HCT116 (cell line): ENCODE data around the gene FAM168A. TPM values are rescaled to one million over a fixed set of nuclear protein-coding genes. Genes with fewer than 3 reads are reported as not detected.

Source experiments
- ATAC-seq: fragments of 200-7000 bp; cut with Tn5 transposase; 2 replicates; pipeline ENCODE4 v1.9.1; 2020; ENCODE audit warnings: mild to moderate bottlenecking, moderate library complexity
- BruUV-seq: library from RNA; stranded (reverse); fragments of 400-500 nt; replicated peaks from 2 replicates; lab custom pipeline; 2021; lab: Mats Ljungman, UMichigan
- CTCF ChIA-PET: fragments of 300-600 bp; sonication (Branson Sonifier 250); formaldehyde crosslinking; loops from one replicate; lab custom pipeline; 2021; ENCODE audit warnings: antibody characterized with exemption; lab: Charles Lee
- POLR2A ChIA-PET: fragments of 300-600, 350-600 bp; sonication (Branson Sonifier 250); formaldehyde crosslinking; loops from one replicate; lab custom pipeline; 2021; ENCODE audit warnings: antibody characterized with exemption; lab: Charles Lee
- RAD21 ChIA-PET, 2 experiments: fragments of 300-600 bp; sonication (Branson Sonifier 250); formaldehyde crosslinking; loops; one replicate each; lab custom pipeline; 2023; ENCODE audit warnings: low total read pairs in 2 of 2; ENCODE audit not compliant: uncharacterized antibody in 2 of 2, unreplicated experiment in 2 of 2, low non-redundant PET in 1 of 2; lab: Charles Lee
- DNase-seq: peaks from one replicate; pipeline ENCODE4 v3.0.0-alpha.2; 2010; ENCODE audit warnings: low read depth, low spot score
- H2AFZ ChIP-seq: fragments of 200-600 bp; shearing (Covaris generic), sonication (generic); 2 replicates; pipeline ENCODE4 v1.6.1; 2017; ENCODE audit warnings: low read depth, mixed run types, mixed read lengths, antibody characterized with exemption, low read length; ENCODE audit not compliant: poor library complexity, severe bottlenecking
- H3K27ac ChIP-seq: 2 replicates; pipeline ENCODE4 v1.5.1; 2012; ENCODE audit warnings: low read depth, low read length
- H3K27me3 ChIP-seq: fragments of 200-600 bp; sonication (generic); 2 replicates; pipeline ENCODE4 v1.6.1; 2016; ENCODE audit warnings: mixed run types, low read length, mixed read lengths; ENCODE audit not compliant: insufficient read depth
- H3K36me3 ChIP-seq, 2 experiments: fragments of 200-500 bp in 1 of 2; fragments of 200-600 bp in 1 of 2; sonication (Bioruptor generic) in 1 of 2; sonication (generic) in 1 of 2; 2 replicates each; pipeline versions ENCODE4 v1.5.1 to v1.6.1; 2014 to 2016; ENCODE audit warnings: low read length in 2 of 2, inconsistent platforms in 1 of 2, mixed read lengths in 1 of 2, mixed run types in 1 of 2; ENCODE audit not compliant: insufficient read depth in 2 of 2, control insufficient read depth in 1 of 2
- H3K4me1 ChIP-seq, 2 experiments: fragments of 200-600 bp in 1 of 2; sonication (generic) in 1 of 2; 2 replicates each; pipeline versions ENCODE4 v1.5.1 to v1.6.1; 2012 to 2017; ENCODE audit warnings: low read length in 2 of 2, inconsistent platforms in 1 of 2, mild to moderate bottlenecking in 1 of 2, mixed read lengths in 1 of 2, mixed run types in 1 of 2, moderate library complexity in 1 of 2; ENCODE audit not compliant: insufficient read depth in 2 of 2, control insufficient read depth in 1 of 2
- H3K4me2 ChIP-seq: fragments of 200-600 bp; sonication (generic); 2 replicates; pipeline ENCODE4 v1.6.1; 2017; ENCODE audit warnings: mixed run types, low read length, mixed read lengths
- H3K4me3 ChIP-seq, 2 experiments: fragments of 200-600 bp in 1 of 2; sonication (generic) in 1 of 2; replicated peaks in 1 of 2; 2 replicates each; pipeline ENCODE4 v1.5.1; 2011 to 2016; ENCODE audit warnings: low read length in 2 of 2, control low read depth in 1 of 2, low read depth in 1 of 2, mild to moderate bottlenecking in 1 of 2, mixed read lengths in 1 of 2, mixed run types in 1 of 2
- H3K79me2 ChIP-seq: fragments of 200-600 bp; sonication (generic); 2 replicates; pipeline ENCODE4 v1.6.1; 2017; ENCODE audit warnings: mild to moderate bottlenecking, mixed run types, low read length, moderate library complexity, mixed read lengths; ENCODE audit not compliant: insufficient read depth
- H3K9ac ChIP-seq: fragments of 200-600 bp; sonication (generic); 2 replicates; pipeline ENCODE4 v1.6.1; 2016; ENCODE audit warnings: low read length, mixed read lengths
- H3K9me2 ChIP-seq: fragments of 200-600 bp; sonication (generic), shearing (Covaris generic); 2 replicates; pipeline ENCODE4 v1.6.1; 2017; ENCODE audit warnings: mixed run types, mild to moderate bottlenecking, moderate library complexity; ENCODE audit not compliant: insufficient read depth
- H3K9me3 ChIP-seq, 2 experiments: fragments of 200-500 bp in 1 of 2; fragments of 200-600 bp in 1 of 2; sonication (Bioruptor generic) in 1 of 2; sonication (generic) in 1 of 2; 2 replicates each; pipeline ENCODE4 v1.6.1; 2014 to 2017; ENCODE audit warnings: low read length in 2 of 2, mixed read lengths in 2 of 2, inconsistent platforms in 1 of 2, low read depth in 1 of 2, mild to moderate bottlenecking in 1 of 2, mixed run types in 1 of 2, moderate library complexity in 1 of 2; ENCODE audit not compliant: control insufficient read depth in 1 of 2, insufficient read depth in 1 of 2
- H4K20me1 ChIP-seq: fragments of 200-600 bp; sonication (generic), shearing (Covaris generic); 2 replicates; pipeline ENCODE4 v1.6.1; 2017; ENCODE audit warnings: mixed run types, mild to moderate bottlenecking, moderate library complexity; ENCODE audit not compliant: insufficient read depth
- CBX3 ChIP-seq: IDR thresholded peaks from 2 replicates; pipeline ENCODE4 v1.6.1; 2012; ENCODE audit warnings: low read depth
- CEBPB ChIP-seq: IDR thresholded peaks from 2 replicates; pipeline ENCODE4 v1.6.1; 2012; ENCODE audit warnings: low read depth
- EGR1 ChIP-seq: IDR thresholded peaks from 2 replicates; pipeline ENCODE4 v1.6.1; 2012; ENCODE audit warnings: low read depth
- ELF1 ChIP-seq: IDR thresholded peaks from 2 replicates; pipeline ENCODE4 v1.6.1; 2012; ENCODE audit warnings: low read depth, borderline replicate concordance
- EZH2 ChIP-seq: fragments of 200-600 bp; sonication (generic); IDR thresholded peaks from 2 replicates; pipeline ENCODE4 v1.6.1; 2017; ENCODE audit warnings: antibody characterized with exemption, mixed run types
- EZH2phosphoT487 ChIP-seq: fragments of 200-600 bp; IDR thresholded peaks from 2 replicates; pipeline ENCODE4 v1.6.1; 2018; ENCODE audit warnings: antibody characterized with exemption, borderline replicate concordance
- FOSL1 ChIP-seq: IDR thresholded peaks from 2 replicates; pipeline ENCODE4 v1.6.1; 2012; ENCODE audit warnings: low read depth
- JUND ChIP-seq: IDR thresholded peaks from 2 replicates; pipeline ENCODE4 v1.6.1; 2012
- POLR2A ChIP-seq: IDR thresholded peaks from 2 replicates; pipeline ENCODE4 v1.7.0; 2011; ENCODE audit warnings: borderline replicate concordance; ENCODE audit not compliant: insufficient read depth, insufficient read length; ENCODE audit errors: extremely low read depth
- POLR2AphosphoS5 ChIP-seq: IDR thresholded peaks from 2 replicates; pipeline ENCODE4 v1.6.1; 2011; ENCODE audit warnings: mild to moderate bottlenecking, low read depth, low read length, moderate library complexity
- RAD21 ChIP-seq: IDR thresholded peaks from 2 replicates; pipeline ENCODE4 v1.6.1; 2012; ENCODE audit warnings: low read depth, mild to moderate bottlenecking
- SIN3A ChIP-seq: IDR thresholded peaks from 2 replicates; pipeline ENCODE4 v1.6.1; 2012; ENCODE audit warnings: low read depth
- SRF ChIP-seq: IDR thresholded peaks from 2 replicates; pipeline ENCODE4 v1.6.1; 2012; ENCODE audit warnings: low read depth
- YY1 ChIP-seq: IDR thresholded peaks from 2 replicates; pipeline ENCODE4 v1.6.1; 2011; ENCODE audit warnings: low read length, low read depth, moderate library complexity, mild to moderate bottlenecking; ENCODE audit not compliant: insufficient replicate concordance; ENCODE audit errors: extremely low read depth
- ZFX ChIP-seq: fragments of 450-650 bp; IDR thresholded peaks from 2 replicates; pipeline ENCODE4 v1.6.1; 2017
- ZNF274 ChIP-seq: fragments of 200-500 bp; sonication (Bioruptor generic); IDR thresholded peaks from 2 replicates; pipeline ENCODE4 v1.6.1; 2014; ENCODE audit warnings: mild to moderate bottlenecking, low read depth, low read length, inconsistent platforms
- intact Hi-C: fragments of 100-400 bp; cut with micrococcal nuclease; formaldehyde crosslinking; loops from 2 replicates; pipeline ENCODE4 v1.10.0; 2022
- total RNA-seq: library from RNA; stranded (reverse); gene quantifications from one replicate; pipeline ENCODE4 v1.2.1, GENCODE V29; 2021; ENCODE audit not compliant: unreplicated experiment
- TF ChIP-seq, protein P1 (sequence below): IDR thresholded peaks from 2 replicates; pipeline ENCODE4 v1.6.1; 2012
- TF ChIP-seq, protein P2 (sequence below): IDR thresholded peaks from 2 replicates; pipeline ENCODE4 v1.6.1; 2011; ENCODE audit warnings: mild to moderate bottlenecking, low read length, moderate library complexity; ENCODE audit not compliant: insufficient replicate concordance; ENCODE audit errors: extremely low read depth
- TF ChIP-seq, protein P3 (sequence below), 3 experiments: fragments of 200-600 bp in 1 of 3; sonication (generic) in 1 of 3; IDR thresholded peaks in 2 of 3; conservative IDR thresholded peaks in 1 of 3; 2 replicates each; pipeline ENCODE4 v1.5.1; 2012 to 2017; ENCODE audit warnings: low read depth in 2 of 3, low read length in 2 of 3, antibody characterized with exemption in 1 of 3, borderline replicate concordance in 1 of 3, control low read depth in 1 of 3, mild to moderate bottlenecking in 1 of 3, mixed read lengths in 1 of 3, mixed run types in 1 of 3, moderate library complexity in 1 of 3; ENCODE audit not compliant: insufficient read depth in 1 of 3
- TF ChIP-seq, protein P4 (sequence below): IDR thresholded peaks from 2 replicates; pipeline ENCODE4 v1.6.1; 2012; ENCODE audit warnings: low read depth

The FAM168A gene
- total RNA-seq, 1 experiment from 2014 or later, result 31.5 TPM

DNA sequence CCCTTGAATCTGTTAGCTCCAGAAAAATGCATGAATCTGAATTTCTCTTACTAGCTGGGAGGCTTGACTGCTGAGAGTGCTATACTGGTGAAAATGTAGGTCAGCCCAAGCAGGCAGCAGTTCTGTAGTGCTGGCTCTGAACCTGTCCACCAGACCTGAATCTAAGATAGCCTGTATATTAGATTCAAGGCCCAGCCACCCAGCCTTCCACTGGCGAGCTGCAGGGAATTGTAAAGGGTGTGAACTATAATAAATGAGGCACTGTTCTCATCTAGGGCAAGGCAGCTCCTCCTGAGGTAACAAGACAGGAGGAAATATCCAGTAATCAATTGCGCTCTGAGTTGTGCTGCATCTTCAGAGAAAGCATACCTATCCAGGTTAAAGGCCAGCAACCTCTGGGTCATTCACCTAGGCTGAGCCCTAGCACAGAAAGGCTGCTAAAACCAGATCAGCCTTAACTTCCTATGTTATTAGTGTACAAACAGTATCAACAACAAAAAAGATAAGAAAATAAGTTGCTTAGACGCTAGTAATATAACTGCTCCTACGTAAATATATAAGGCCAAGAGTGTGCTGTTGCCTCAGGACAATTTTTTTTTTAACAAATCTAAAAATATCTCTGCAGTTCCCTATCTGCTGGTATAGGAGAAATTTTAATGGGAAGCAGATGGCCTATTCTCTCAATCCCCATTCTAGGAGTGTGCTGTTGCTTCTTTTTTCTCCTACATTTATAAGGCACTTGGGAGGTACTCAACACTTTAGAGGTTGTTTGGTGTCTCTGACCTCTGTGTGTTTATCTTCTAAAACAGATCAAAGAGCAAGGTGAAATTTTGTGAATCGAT is 158.7 kb downstream of the FAM168A start:
- ChIA-PET RAD21 (no interaction called here), POLR2A (no interaction called here), CTCF (no interaction called here)
- 0 out of 2 replicates have a peak, but pooled peaks cover 3% of the 10 kb centered on the region for H4K20me1 ChIP-seq
- H3K9me2 ChIP-seq, result no peaks in the 10 kb centered on the region
- H3K4me3 ChIP-seq, result no peak overlapping the region
- no peaks in the 10 kb centered on the region for H3K27me3 ChIP-seq
- H3K79me2 ChIP-seq, result no peaks in the 10 kb centered on the region
- no peak overlapping the region for H3K4me2 ChIP-seq
- H2AFZ ChIP-seq, result no peak overlapping the region
- no peaks in the 10 kb centered on the region for H3K4me1 ChIP-seq
- TF ChIP-seq EZH2 (no peak), RAD21 (no peak), ELF1 (no peak), EZH2phosphoT487 (no peak), JUND (no peak), SRF (no peak), ZNF274 (no peak), CEBPB (no peak), POLR2AphosphoS5 (no peak), ZFX (no peak), EGR1 (no peak), FOSL1 (no peak), CBX3 (no peak), YY1 (no peak), POLR2A (no peak), SIN3A (no peak)
- TF ChIP-seq, protein P1, sequence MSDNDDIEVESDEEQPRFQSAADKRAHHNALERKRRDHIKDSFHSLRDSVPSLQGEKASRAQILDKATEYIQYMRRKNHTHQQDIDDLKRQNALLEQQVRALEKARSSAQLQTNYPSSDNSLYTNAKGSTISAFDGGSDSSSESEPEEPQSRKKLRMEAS, result no peak
- TF ChIP-seq, protein P2, sequence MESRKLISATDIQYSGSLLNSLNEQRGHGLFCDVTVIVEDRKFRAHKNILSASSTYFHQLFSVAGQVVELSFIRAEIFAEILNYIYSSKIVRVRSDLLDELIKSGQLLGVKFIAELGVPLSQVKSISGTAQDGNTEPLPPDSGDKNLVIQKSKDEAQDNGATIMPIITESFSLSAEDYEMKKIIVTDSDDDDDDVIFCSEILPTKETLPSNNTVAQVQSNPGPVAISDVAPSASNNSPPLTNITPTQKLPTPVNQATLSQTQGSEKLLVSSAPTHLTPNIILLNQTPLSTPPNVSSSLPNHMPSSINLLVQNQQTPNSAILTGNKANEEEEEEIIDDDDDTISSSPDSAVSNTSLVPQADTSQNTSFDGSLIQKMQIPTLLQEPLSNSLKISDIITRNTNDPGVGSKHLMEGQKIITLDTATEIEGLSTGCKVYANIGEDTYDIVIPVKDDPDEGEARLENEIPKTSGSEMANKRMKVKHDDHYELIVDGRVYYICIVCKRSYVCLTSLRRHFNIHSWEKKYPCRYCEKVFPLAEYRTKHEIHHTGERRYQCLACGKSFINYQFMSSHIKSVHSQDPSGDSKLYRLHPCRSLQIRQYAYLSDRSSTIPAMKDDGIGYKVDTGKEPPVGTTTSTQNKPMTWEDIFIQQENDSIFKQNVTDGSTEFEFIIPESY, result no peak
- TF ChIP-seq, protein P3, sequence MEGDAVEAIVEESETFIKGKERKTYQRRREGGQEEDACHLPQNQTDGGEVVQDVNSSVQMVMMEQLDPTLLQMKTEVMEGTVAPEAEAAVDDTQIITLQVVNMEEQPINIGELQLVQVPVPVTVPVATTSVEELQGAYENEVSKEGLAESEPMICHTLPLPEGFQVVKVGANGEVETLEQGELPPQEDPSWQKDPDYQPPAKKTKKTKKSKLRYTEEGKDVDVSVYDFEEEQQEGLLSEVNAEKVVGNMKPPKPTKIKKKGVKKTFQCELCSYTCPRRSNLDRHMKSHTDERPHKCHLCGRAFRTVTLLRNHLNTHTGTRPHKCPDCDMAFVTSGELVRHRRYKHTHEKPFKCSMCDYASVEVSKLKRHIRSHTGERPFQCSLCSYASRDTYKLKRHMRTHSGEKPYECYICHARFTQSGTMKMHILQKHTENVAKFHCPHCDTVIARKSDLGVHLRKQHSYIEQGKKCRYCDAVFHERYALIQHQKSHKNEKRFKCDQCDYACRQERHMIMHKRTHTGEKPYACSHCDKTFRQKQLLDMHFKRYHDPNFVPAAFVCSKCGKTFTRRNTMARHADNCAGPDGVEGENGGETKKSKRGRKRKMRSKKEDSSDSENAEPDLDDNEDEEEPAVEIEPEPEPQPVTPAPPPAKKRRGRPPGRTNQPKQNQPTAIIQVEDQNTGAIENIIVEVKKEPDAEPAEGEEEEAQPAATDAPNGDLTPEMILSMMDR (IDR thresholded peaks at IDR 0.05 in 2 of 3, conservative IDR thresholded peaks at IDR 0.05 in 1 of 3; ENCODE audit: borderline replicate concordance in 1 of 3, insufficient read depth in 1 of 3, low read depth in 2 of 3, low read length in 2 of 3), result no peak
- TF ChIP-seq, protein P4, sequence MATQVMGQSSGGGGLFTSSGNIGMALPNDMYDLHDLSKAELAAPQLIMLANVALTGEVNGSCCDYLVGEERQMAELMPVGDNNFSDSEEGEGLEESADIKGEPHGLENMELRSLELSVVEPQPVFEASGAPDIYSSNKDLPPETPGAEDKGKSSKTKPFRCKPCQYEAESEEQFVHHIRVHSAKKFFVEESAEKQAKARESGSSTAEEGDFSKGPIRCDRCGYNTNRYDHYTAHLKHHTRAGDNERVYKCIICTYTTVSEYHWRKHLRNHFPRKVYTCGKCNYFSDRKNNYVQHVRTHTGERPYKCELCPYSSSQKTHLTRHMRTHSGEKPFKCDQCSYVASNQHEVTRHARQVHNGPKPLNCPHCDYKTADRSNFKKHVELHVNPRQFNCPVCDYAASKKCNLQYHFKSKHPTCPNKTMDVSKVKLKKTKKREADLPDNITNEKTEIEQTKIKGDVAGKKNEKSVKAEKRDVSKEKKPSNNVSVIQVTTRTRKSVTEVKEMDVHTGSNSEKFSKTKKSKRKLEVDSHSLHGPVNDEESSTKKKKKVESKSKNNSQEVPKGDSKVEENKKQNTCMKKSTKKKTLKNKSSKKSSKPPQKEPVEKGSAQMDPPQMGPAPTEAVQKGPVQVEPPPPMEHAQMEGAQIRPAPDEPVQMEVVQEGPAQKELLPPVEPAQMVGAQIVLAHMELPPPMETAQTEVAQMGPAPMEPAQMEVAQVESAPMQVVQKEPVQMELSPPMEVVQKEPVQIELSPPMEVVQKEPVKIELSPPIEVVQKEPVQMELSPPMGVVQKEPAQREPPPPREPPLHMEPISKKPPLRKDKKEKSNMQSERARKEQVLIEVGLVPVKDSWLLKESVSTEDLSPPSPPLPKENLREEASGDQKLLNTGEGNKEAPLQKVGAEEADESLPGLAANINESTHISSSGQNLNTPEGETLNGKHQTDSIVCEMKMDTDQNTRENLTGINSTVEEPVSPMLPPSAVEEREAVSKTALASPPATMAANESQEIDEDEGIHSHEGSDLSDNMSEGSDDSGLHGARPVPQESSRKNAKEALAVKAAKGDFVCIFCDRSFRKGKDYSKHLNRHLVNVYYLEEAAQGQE, result no peak
- TF ChIP-seq, all 23 proteins: peak for 0
- H3K27ac ChIP-seq, result no peak overlapping the region
- no peak for ATAC-seq
- BruUV-seq, result no TSS peak
- intact Hi-C loops, result no loop called here
- no peak for DNase-seq
- no peak overlapping the region for H3K9ac ChIP-seq
- no peaks in the 10 kb centered on the region for H3K9me3 ChIP-seq
- no peaks in the 10 kb centered on the region for H3K36me3 ChIP-seq
